H9 (cell line): ENCODE results near the gene GMPR. TPM values are rescaled to one million over a fixed set of nuclear protein-coding genes. Genes with fewer than 3 reads are reported as not detected.

Experiments
- DNase-seq: peaks from one replicate; pipeline ENCODE4 v3.0.0-alpha.2; 2017
- H2AFZ ChIP-seq: one replicate; pipeline ENCODE4 v1.6.1; 2013; ENCODE audit warnings: mild to moderate bottlenecking, low read length, control low read depth, moderate library complexity
- H2AK5ac ChIP-seq: 2 replicates; pipeline ENCODE4 v1.6.1; 2013; ENCODE audit warnings: low read length, control low read depth, mixed read lengths; ENCODE audit not compliant: insufficient read length
- H2BK120ac ChIP-seq: one replicate; pipeline ENCODE4 v1.6.1; 2013; ENCODE audit warnings: low read depth, mild to moderate bottlenecking, low read length, control low read depth, inconsistent platforms; ENCODE audit not compliant: poor library complexity, severe bottlenecking
- H2BK12ac ChIP-seq: 2 replicates; pipeline ENCODE4 v1.6.1; 2013; ENCODE audit warnings: low read length, control low read depth, mixed read lengths, low read depth; ENCODE audit not compliant: insufficient read length
- H2BK15ac ChIP-seq: 2 replicates; pipeline ENCODE4 v1.6.1; 2013; ENCODE audit warnings: low read depth, low read length, control low read depth
- H2BK20ac ChIP-seq: one replicate; pipeline ENCODE4 v1.6.1; 2013; ENCODE audit warnings: low read depth, mild to moderate bottlenecking, low read length, control low read depth, inconsistent platforms; ENCODE audit not compliant: poor library complexity, severe bottlenecking
- H2BK5ac ChIP-seq: 2 replicates; pipeline ENCODE4 v1.6.1; 2013; ENCODE audit warnings: low read length, control low read depth, mixed read lengths; ENCODE audit not compliant: insufficient read length
- H3K14ac ChIP-seq: 2 replicates; pipeline ENCODE4 v1.6.1; 2013; ENCODE audit warnings: low read length, control low read depth; ENCODE audit not compliant: insufficient read depth
- H3K18ac ChIP-seq: 2 replicates; pipeline ENCODE4 v1.6.1; 2013; ENCODE audit warnings: low read depth, mild to moderate bottlenecking, mixed read lengths, low read length, control low read depth; ENCODE audit not compliant: insufficient read length
- H3K23ac ChIP-seq: 2 replicates; pipeline ENCODE4 v1.6.1; 2013; ENCODE audit warnings: low read length, control low read depth, mixed read lengths, low read depth; ENCODE audit not compliant: insufficient read length
- H3K23me2 ChIP-seq: 2 replicates; pipeline ENCODE4 v1.6.1; 2013; ENCODE audit warnings: low read depth, mild to moderate bottlenecking, mixed read lengths, low read length, control low read depth; ENCODE audit not compliant: insufficient read length, poor library complexity, severe bottlenecking
- H3K27ac ChIP-seq: 2 replicates; pipeline ENCODE4 v1.5.1; 2013; ENCODE audit warnings: low read length, control low read depth, mixed read lengths, low read depth; ENCODE audit not compliant: insufficient read length
- H3K27me3 ChIP-seq: 2 replicates; pipeline ENCODE4 v1.6.1; 2013; ENCODE audit warnings: low read length, control low read depth, inconsistent platforms; ENCODE audit not compliant: insufficient read depth
- H3K4ac ChIP-seq: 2 replicates; pipeline ENCODE4 v1.6.1; 2013; ENCODE audit warnings: low read depth, mild to moderate bottlenecking, control low read depth, inconsistent platforms, low read length, moderate library complexity
- H3K4me1 ChIP-seq: 2 replicates; pipeline ENCODE4 v1.6.1; 2013; ENCODE audit warnings: low read length, control low read depth, inconsistent platforms; ENCODE audit not compliant: insufficient read depth
- H3K4me2 ChIP-seq: 2 replicates; pipeline ENCODE4 v1.6.1; 2013; ENCODE audit warnings: low read length, control low read depth, mixed read lengths; ENCODE audit not compliant: insufficient read length, insufficient read depth
- H3K56ac ChIP-seq: 2 replicates; pipeline ENCODE4 v1.6.1; 2013; ENCODE audit warnings: low read depth, mild to moderate bottlenecking, mixed read lengths, low read length, control low read depth; ENCODE audit not compliant: insufficient read length
- H3K79me1 ChIP-seq: 2 replicates; pipeline ENCODE4 v1.6.1; 2013; ENCODE audit warnings: low read depth, mild to moderate bottlenecking, moderate library complexity, low read length, control low read depth, inconsistent platforms; ENCODE audit not compliant: insufficient read depth, poor library complexity, severe bottlenecking
- H3K79me2 ChIP-seq: 2 replicates; pipeline ENCODE4 v1.6.1; 2013; ENCODE audit warnings: low read length, control low read depth, inconsistent platforms; ENCODE audit not compliant: insufficient read depth
- H3K9ac ChIP-seq: 2 replicates; pipeline ENCODE4 v1.6.1; 2013; ENCODE audit warnings: low read length, control low read depth, mixed read lengths; ENCODE audit not compliant: insufficient read length; ENCODE audit errors: extremely low read depth
- H3K9me3 ChIP-seq: one replicate; pipeline ENCODE4 v1.6.1; 2013; ENCODE audit warnings: low read depth, low read length, inconsistent platforms; ENCODE audit not compliant: control insufficient read depth
- H3T11ph ChIP-seq: one replicate; pipeline ENCODE4 v1.6.1; 2013; ENCODE audit warnings: mild to moderate bottlenecking, low read length, control low read depth, inconsistent platforms
- H4K20me1 ChIP-seq: one replicate; pipeline ENCODE4 v1.6.1; 2013; ENCODE audit not compliant: control insufficient read depth, insufficient read length, insufficient read depth
- H4K5ac ChIP-seq: 2 replicates; pipeline ENCODE4 v1.6.1; 2013; ENCODE audit warnings: low read depth, mild to moderate bottlenecking, mixed read lengths, low read length, control low read depth; ENCODE audit not compliant: insufficient read length
- H4K8ac ChIP-seq: replicated peaks from 2 replicates; pipeline ENCODE4 v1.6.1; 2013; ENCODE audit warnings: low read length, control low read depth, mixed read lengths, low read depth; ENCODE audit not compliant: insufficient read length
- H4K91ac ChIP-seq: 2 replicates; pipeline ENCODE4 v1.6.1; 2013; ENCODE audit warnings: low read depth, mild to moderate bottlenecking, moderate library complexity, mixed read lengths, low read length, control low read depth; ENCODE audit not compliant: insufficient read length
- H3K27ac Mint-ChIP-seq, 3 experiments: 2 replicates in 2 of 3; 3 replicates in 1 of 3; pipeline ENCODE4 v1.8.0; 2020 to 2021; ENCODE audit warnings: mixed read lengths in 3 of 3, mild to moderate bottlenecking in 1 of 3, moderate library complexity in 1 of 3
- H3K27me3 Mint-ChIP-seq: 2 replicates; pipeline ENCODE4 v1.8.0; 2021; ENCODE audit warnings: low read depth, mild to moderate bottlenecking, moderate library complexity, mixed read lengths
- H3K36me3 Mint-ChIP-seq, 3 experiments: 2 replicates in 2 of 3; 3 replicates in 1 of 3; pipeline ENCODE4 v1.8.0; 2020 to 2021; ENCODE audit warnings: low read depth in 3 of 3, mixed read lengths in 3 of 3; ENCODE audit not compliant: insufficient read depth in 1 of 3
- H3K4me1 Mint-ChIP-seq, 2 experiments: 2 replicates each; pipeline ENCODE4 v1.8.0; 2020; ENCODE audit warnings: mixed read lengths in 2 of 2
- H3K4me3 Mint-ChIP-seq, 2 experiments: 2 replicates in 1 of 2; 3 replicates in 1 of 2; pipeline ENCODE4 v1.8.0; 2020 to 2021; ENCODE audit warnings: mild to moderate bottlenecking in 2 of 2, mixed read lengths in 2 of 2, moderate library complexity in 1 of 2
- H3K9me3 Mint-ChIP-seq, 2 experiments: 2 replicates in 1 of 2; 3 replicates in 1 of 2; pipeline ENCODE4 v1.8.0; 2020; ENCODE audit warnings: mild to moderate bottlenecking in 2 of 2, mixed read lengths in 2 of 2, moderate library complexity in 1 of 2
- CTCF ChIP-seq: fragments of 200-600 bp; sonication (generic); conservative IDR thresholded peaks from 3 replicates; pipeline ENCODE4 v1.8.0; 2021; ENCODE audit warnings: antibody characterized with exemption, mild to moderate bottlenecking
- WGBS: extraction: QIAGEN DNeasy Blood & Tissue Kit; methylation state at CpG from one replicate; pipeline ENCODE4 v1.1.7; 2013; ENCODE audit warnings: missing lambda C conversion rate, low lambda C conversion rate, mixed read lengths; ENCODE audit not compliant: insufficient read length; ENCODE audit errors: extremely low coverage; 5-methylcytosine and 5-hydroxymethylcytosine counted together
- total RNA-seq: library from RNA; stranded (reverse); gene quantifications from 2 replicates; pipeline ENCODE4 v1.2.1, GENCODE V29; 2021

GMPR gene
- total RNA-seq, 1 experiment from 2014 or later, result 0.70 TPM

GRCh38 chr6:16278048-16278724 lies 39.8 kb downstream of the GMPR start:
- Mint-ChIP-seq H3K4me1 (peaks cover 6 to 15% of the 10 kb centered on the region in 2 experiments), H3K27ac (peak overlapping the region in 1 of 3 experiments; percentile 60; a peak in 2 of 7 replicates), H3K27me3 (no peaks in the 10 kb centered on the region), H3K36me3 (no peaks in the 10 kb centered on the region; a peak in 1 of 7 replicates), H3K4me3 (no peak overlapping the region), H3K9me3 (no peaks in the 10 kb centered on the region; a peak in 1 of 5 replicates)
- Histone ChIP-seq H3K23ac (no peak overlapping the region), H3K4me2 (no peak overlapping the region), H4K8ac (no peak overlapping the region), H2BK5ac (no peak overlapping the region), H2BK120ac (no peak overlapping the region), H2BK12ac (no peak overlapping the region), H4K5ac (no peak overlapping the region), H3K14ac (0 out of 2 replicates have a peak overlapping the region, but pooled peaks have one; percentile 54), H2BK15ac (no peak overlapping the region), H3K27ac (no peak overlapping the region), H2AFZ (no peak overlapping the region), H4K91ac (no peak overlapping the region), H3K79me2 (no peaks in the 10 kb centered on the region), H3K56ac (no peak overlapping the region), H2BK20ac (no peak overlapping the region), H2AK5ac (no peak overlapping the region), H3K9me3 (no peaks in the 10 kb centered on the region), H3K4me1 (no peaks in the 10 kb centered on the region), H3T11ph (no peak overlapping the region), H3K9ac (no peak overlapping the region), H3K27me3 (no peaks in the 10 kb centered on the region), H3K18ac (no peak overlapping the region), H3K4ac (no peak overlapping the region; the same call in 1 of the 2 replicates), H4K20me1 (no peaks in the 10 kb centered on the region), H3K23me2 (no peaks in the 10 kb centered on the region), H3K79me1 (no peaks in the 10 kb centered on the region)
- no peak for TF ChIP-seq CTCF
- no peak for DNase-seq
- WGBS, result no CpG with 5 or more reads among the region's 10 CpGs
